ENCODE measurements around the gene NOXO1.
"Not testable (repeated sequence)": the region's sequence is repeated elsewhere in the genome, so short reads cannot be mapped to it uniquely, and the experiment has no call there.

NOXO1 gene

DNA sequence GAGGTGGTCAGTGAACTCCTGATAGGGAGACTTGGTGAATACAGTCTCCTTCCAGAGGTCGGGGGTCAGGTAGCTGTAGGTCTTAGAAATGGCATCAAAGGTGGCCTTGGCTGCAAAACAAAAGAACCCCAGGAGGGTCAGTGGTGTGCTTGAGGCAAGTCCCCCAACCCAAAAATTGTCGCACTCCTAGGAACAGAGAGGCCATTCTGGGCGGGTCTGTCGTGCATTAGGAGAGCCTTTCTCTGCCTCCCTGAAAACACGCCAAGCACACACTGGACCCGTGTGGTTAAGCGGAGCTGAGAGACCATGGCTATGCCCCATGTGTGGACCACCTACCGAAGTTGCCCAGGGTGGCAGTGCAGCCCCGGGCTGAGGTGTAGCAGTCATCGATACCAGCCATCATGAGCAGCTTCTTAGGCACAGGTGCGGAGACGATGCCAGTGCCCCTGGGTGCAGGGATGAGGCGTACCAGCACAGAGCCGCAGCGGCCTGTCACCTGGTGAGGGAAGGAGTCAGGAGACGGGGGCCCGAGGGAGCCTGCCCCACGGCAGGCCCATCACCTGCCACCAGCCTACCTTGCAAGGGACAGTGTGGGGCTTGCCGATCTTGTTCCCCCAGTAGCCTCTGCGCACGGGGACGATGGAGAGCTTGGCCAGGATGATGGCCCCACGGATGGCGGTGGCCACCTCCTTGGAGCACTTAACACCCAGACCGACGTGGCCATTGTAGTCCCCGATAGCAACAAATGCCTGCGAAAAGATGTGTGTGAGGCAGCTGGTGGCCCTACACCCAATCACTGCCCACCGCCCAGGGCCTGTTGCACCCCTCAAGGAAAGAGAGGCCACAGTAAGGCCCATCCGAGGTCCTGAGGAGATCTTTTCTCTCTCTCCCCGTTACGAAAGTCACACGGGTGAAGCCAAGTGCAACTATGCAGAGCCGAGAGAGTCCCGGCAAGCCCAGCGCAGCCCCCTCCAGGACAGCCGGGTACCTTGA is 18.8 kb downstream of the NOXO1 start:
- not testable (repeated sequence) for DNase-seq (ENCODE audit: low read depth)

DNA sequence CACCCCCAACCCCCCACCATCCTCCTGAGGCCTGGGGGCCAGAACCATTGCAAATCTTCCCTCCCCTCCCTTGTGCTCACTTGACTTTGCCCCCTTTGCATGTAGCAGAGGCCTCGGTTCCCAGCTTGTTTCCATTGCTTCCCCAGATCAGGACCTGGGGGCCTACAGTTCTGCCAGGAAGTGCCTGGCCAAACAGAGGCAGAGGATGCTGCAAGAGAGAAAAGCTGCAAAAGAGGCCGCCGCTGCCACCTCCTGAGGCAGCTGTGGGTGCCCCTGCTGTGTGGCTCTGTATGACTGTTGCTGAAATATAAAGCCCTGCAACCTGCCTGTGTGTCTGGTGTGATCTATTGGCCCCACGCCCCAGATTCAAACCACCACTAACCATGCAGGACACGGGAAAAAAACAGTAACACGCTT is 19.6 kb downstream of the NOXO1 start:
- DNase-seq (ENCODE audit: low read depth) = no peak

DNA sequence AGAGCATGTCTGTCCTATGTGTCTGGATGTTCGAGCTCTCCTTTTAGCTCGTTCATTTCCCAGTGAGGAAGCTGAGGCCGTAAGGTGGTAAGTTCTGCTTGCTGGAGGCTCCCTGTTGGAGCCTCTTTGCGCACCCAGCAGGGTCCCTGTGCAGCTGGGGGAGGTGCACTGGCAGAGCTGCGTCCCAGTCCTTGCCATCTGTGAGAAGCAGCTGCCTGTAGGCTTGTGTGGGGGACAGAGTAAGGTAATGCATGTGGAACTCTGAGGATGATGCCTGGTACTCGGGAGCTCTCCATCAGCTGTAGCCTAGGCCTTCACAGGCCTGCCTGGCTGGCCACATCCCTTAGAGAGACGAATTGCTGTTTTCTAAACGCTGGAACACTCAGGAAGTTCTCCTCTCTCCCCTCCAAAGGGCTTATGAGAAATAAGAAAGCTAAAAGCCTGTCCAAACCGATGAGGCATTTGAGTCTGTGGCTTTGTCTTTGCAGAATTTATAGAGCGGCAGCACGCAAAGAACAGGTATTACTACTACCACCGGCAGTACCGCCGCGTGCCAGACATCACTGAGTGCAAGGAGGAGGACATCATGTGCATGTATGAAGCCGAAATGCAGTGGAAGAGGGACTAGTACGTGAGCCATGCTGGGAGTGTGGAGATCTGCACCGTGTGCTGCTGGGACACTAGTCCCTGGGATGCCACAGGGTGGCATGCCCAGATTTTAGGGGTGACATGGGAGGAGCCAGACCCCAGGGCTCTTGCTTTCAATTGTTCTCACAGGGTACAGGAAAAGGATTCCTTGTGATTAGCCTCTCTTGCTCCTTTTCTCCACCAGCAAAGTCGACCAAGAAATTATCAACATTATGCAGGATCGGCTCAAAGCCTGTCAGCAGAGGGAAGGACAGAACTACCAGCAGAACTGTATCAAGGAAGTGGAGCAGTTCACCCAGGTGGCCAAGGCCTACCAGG is 20.3 kb downstream of the NOXO1 start:
- no peak for DNase-seq (ENCODE audit: low read depth)

DNA sequence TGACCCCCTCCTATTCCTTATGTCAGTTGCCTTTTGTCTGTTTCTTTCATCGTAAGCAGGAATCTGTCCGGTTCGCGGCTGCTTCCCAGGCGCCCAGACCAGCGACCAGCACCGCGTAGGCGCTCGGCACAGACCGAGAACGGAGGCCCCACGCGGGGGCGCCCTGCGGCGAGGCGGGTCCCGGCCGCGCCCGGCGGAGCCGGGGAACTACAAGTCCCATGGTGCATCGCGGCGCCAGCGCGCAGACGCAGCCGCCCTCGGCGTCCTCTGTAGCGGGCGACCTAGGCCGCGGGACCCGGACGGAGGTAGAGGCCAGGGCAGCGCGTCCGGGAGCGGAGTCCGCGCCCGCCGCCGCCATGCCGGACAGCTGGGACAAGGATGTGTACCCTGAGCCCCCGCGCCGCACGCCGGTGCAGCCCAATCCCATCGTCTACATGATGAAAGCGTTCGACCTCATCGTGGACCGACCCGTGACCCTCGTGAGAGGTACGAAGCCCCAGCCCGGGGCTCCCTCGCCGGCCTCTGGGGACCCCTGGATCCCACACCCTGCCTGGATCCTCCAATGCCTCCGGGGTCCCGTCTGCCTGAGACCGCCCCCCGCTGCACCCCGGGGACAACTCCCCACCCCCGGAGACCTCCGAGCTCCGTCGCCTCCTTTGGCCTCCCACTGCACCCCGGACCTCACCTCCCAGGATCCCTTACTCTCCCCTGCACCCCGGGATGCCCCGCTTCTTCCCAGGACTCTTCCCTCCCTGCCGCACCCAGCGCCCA is 21.8 kb downstream of the NOXO1 start, which contains the start of gene NDUFB10:
NDUFB10 (plus strand) TSS at position 270 of the 771 bp plus-strand sequence; CDS start at position 357, 87 bp downstream.
- DNase-seq (ENCODE audit: low read depth) = peak; percentile 89

DNA sequence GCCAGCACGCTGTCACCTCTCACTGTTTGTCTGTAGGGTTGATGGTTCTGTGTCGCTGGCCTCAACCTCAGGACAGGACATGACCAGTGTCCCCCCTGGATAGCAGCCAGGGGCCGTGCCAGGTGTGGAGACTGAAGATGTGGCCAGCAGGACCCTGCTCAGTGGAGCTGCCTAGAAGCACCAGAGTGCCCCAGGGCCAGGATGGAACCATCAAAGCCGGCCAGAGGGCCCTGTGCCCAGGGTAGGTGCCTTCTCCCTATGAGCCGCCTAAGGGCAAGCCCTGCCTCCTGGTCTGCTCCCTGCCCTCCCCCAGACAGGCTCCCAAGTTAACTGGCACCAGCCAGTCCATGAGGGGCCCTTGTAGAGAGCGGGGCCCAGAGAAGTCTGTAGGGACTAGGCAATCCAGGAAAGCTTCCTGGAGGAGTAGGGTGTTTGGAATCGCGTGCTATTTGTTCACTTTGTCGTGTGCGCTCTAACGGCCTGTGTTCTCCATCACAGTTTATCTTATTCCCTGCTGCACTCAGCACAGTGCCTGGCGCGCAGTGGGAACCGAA is 22.5 kb downstream of the NOXO1 start:
- no peak for DNase-seq (ENCODE audit: low read depth)

DNA sequence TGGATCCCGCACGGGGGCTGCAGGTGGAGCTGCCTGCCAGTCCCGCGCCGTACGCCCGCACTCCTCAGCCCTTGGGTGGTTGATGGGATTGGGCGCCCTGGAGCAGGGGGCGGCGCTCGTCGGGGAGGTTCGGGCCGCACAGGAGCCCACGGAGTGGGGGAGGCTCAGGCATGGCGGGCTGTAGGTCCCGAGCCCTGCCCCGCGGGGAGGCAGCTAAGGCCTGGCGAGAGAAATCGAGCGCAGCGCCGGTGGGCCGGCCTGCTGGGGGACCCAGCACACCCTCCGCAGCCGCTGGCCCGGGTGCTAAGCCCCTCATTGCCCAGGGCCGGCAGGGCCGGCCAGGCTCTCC is 23.2 kb downstream of the NOXO1 start:
- DNase-seq (ENCODE audit: low read depth) = not testable (repeated sequence)

DNA sequence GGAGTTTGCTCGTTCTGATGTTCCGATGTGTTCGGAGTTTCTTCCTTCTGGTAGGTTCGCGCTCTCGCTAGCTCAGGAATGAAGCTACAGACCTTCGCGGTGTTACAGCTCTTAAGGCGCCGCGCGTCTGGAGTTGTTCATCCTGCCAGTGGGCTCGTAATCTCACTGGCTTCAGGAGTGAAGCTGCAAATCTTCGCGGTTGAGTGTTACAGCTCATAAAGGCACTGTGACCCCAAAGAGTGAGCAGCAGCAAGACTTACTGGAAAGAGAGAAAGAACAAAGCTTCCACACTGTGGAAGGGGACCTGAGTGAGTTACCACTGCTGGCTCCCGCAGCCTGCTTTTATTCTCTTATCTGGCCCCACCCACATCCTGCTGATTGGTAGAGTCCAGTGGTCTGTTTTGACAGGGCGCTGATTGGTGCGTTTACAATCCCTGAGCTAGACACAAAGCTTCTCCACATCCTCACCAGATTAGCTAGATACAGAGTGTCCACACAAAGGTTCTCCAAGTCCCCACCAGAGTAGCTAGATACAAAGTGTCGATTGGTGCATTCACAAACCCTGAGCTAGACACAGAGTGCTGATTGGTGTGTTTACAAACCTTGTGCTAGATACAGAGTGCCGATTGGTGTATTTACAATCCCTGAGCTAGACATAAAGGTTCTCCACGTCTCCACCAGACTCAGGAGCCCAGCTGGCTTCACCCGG is 23.7 kb downstream of the NOXO1 start:
- not testable (repeated sequence) for DNase-seq (ENCODE audit: low read depth)

DNA sequence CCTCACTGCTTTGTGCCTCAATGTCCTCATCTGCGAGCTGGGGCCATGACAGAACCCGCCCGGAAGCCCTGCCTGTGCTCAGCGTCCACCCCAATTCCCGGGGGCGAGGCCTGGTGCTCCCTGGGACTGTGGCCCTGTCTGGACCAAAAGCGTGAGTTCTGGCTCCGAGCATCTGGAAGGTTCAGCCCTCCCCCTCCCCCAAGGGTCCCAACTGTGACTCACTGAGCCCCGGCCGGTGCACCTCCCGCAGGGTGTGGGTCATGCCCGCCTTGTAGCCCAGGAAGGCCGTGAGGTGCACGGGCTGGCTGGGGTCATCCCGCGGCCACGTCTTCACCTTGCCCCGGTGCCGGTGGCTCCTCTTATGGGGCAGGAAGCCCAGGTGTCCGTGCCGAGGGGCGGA is 27.5 kb downstream of the NOXO1 start:
- no peak for DNase-seq (ENCODE audit: low read depth)

DNA sequence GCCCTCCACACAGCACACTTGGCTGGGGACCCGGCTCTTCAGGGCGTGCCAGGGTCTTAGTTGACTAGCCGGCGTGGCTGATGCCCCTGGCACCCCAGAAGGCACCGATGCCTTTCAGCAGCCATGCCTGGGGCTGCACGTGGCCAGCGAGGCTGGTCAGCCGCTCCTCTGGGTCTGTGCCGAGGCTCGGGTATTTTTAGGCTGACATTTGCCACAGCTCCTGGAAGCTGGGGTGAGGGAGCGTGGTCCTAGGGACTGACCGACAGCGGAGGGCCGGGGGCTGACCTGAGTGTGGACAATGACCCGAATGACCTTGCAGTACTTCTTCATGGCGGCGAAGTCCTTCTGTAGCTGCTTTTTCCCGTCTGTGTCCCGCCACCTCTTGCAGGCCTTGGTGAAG is 30.7 kb downstream of the NOXO1 start:
- no peak for DNase-seq (ENCODE audit: low read depth)

DNA sequence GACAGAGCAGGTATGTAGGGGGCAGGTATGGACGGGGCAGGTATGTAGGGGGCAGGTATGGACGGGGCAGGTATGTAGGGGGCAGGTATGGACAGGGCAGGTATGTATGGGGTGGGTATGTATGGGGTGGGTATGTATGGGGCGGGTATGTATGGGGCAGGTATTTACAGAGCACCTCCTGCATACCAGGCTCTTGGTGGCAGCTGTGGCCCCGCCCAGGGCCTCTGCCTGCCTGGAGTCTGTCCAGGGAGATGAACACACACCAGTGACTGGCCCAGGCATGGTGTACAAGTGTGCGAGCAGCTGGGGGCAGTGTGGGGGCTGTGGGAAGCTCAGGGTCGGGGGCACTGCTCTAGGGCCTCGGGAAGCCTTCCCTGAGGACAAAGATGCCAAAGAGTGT is 31.2 kb downstream of the NOXO1 start:
- no peak for DNase-seq (ENCODE audit: low read depth)

DNA sequence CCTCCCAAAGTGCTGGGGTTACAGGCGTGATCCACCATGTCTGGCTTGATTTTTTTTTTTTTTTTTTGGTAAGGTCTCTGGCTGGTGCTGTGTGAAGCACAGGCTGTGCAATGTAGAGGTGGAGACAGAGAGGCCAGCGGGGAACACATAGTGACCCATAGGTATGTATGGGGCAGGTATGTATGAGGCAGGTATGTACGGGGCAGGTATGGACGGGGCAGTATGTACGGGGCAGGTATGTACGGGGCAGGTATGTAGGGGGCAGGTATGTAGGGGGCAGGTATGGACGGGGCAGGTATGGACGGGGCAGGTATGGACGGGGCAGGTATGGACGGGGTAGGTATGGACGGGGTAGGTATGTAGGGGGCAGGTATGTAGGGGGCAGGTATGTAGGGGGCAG is 31.8 kb downstream of the NOXO1 start:
- no peak for DNase-seq (ENCODE audit: low read depth)

DNA sequence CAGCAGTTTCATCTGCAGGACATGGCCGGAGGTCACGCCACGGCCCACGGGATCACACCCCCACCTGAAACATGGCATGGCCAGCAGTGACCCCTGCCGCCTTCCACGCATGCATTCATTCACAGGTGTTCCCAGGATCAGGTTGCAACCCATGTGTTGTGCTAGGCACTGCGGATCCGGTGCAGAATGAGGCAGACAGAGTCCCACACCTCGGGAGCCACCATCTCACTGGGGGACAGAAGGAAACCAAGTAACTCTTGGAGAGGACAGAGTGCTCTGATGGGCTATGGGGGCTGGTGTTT is 33.9 kb downstream of the NOXO1 start:
- DNase-seq (ENCODE audit: low read depth) = no peak

DNA sequence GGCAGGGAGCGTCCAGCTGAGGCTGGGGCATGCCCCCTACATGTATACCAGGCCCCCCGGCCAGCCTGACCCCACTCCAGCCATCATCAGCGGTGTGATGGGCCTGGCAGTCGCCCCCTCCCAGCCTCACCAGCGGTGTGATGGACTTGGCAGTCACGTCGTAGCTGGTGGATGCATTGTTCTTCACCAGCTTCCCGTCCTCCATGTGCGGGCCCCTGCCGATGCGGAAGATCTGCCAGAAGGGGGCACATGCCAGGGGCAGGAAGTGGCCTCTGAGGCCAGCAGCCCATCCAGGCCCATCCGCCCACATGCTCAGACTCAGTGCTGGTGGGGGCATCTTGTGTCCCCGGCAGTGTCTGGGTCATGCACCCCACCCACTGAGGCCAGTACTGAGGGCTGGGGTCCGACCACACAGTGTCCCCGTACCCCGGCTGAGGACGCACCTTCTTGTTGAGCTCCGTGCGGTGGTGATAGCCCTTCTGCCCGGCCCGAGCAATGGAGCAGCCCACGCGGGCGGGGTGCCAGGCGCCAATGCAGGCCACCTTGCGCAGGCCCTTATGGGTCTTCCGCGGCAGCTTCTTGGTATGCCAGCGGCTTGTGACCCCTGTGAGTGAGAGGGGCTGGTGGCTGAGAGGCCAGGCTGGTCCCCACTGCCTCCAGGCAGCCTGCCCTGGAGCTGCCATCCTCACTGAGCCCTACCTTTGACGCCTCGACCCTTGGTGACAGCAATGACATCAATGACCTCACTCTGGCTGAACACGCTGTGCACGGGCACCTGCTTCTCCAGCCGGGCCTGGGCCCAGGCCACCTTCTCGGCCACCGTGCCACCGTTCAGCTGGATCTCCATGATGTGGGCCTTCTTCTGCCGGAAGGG is 34.5 kb downstream of the NOXO1 start:
- no peak for DNase-seq (ENCODE audit: low read depth)

DNA sequence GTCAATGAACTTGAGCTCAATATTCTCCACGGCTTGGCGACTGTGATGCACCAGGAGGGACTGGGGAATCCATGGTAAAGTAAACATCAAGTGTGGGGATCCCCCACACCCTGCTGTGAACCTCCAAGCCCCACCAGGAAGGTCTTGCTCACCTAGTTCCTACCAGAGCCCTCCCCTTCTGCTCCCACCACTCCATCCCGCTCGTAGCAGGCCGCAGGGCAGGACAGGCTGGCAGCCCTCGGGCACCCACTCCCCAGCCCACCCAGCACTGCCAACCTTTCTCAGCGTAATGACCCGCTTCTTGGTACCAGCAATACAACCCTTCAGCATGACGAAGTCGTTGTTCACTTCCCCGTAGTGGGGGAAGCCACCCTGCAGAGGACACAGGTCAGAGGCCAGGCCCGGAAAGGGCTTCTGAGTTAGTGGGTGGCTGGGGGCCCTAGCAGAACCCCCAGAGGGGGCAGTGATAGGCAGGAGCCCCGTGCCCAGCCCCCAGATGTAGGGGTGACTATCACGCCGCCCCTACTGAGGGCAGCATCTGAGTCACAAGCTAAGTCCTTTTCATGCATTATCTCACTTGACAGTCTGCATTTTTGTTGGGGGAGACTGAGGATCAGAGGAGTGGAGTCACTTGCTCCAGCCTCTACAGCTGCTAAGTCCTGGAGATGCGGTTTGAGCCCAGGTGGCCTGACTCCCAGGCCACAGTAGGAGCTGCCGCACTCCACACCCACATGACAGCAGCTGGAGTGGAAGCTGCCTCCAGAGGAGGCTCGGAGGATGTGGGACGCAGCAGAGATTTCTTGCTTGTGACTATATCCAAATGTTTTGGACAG is 35.5 kb downstream of the NOXO1 start:
- DNase-seq (ENCODE audit: low read depth) = no peak

DNA sequence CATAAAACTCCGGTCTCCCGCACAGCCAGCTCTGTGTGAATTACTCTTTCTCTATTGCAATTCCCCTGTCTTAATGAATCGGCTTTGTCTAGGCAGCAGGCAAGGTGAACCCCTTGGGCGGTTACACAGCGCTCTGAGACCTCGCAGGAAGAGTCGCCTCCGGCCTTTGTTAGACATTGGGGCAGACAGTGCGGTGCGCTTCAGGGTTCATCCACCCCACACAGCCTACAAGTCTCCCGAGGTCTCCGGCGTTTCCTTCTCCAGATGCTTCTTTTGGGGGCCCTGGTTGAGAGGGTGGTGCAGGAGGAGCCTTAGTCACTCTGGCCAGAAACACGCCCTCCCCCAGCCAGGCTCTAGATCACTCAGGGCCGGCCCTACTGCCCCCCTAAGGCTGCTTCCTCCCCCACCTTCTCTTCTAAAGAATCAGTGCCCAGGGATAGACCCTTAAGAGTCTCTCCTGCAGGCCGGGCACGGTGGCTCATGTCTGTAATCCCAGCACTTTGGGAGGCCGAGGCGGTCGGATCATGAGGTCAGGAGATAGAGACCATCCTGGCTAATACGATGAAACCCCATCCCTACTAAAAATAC is 36.6 kb downstream of the NOXO1 start:
- no peak for DNase-seq (ENCODE audit: low read depth)

DNA sequence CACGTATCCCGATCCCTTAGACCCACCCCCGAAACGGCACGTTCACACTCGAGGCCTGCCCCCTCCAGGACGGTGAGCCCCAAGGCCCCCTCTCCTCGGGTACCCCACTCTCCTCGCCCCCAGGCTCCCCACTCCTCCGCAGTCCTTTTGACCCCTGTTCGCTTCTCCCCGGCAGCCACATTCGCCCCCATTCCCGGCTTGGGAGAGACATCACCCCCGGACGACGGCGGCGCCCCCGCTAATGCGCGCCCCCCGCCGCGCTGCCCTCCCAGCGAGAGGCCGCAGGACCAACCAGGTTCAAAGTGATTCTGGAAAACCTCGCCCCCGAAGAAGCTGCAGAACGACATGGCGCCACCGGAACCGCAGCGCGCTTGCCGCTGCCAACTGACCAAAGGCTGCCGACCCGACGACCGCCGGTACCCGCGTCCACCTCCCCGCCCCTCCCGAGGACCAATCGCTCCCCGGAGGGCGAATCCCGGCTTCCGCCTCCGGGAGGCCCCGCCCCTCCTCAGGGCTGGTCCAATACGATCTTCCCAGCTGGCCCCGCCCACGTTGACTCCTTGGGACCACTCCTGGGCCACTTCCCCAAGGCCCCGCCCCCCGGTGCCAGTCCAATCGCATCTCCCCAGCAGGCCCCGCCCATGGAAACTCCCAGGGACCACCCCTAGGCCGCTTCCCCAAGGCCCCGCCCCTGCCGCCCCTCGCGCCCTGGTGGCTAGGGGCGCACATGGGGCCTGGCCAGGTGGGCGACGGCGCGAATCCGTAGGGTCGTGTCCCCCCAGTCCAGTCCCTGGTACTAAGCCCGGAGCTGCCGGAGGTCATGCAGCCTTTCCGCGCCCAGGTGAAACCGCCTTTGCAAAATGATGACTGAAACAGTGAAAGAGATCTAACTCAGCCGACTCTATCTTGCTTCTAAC is 38.2 kb downstream of the NOXO1 start, which contains the start of gene MSRB1:
MSRB1 (minus strand) TSS at position 390 of the 917 bp plus-strand sequence; CDS start at position 347, 43 bp downstream.
- DNase-seq (ENCODE audit: low read depth) = peak; percentile 98

DNA sequence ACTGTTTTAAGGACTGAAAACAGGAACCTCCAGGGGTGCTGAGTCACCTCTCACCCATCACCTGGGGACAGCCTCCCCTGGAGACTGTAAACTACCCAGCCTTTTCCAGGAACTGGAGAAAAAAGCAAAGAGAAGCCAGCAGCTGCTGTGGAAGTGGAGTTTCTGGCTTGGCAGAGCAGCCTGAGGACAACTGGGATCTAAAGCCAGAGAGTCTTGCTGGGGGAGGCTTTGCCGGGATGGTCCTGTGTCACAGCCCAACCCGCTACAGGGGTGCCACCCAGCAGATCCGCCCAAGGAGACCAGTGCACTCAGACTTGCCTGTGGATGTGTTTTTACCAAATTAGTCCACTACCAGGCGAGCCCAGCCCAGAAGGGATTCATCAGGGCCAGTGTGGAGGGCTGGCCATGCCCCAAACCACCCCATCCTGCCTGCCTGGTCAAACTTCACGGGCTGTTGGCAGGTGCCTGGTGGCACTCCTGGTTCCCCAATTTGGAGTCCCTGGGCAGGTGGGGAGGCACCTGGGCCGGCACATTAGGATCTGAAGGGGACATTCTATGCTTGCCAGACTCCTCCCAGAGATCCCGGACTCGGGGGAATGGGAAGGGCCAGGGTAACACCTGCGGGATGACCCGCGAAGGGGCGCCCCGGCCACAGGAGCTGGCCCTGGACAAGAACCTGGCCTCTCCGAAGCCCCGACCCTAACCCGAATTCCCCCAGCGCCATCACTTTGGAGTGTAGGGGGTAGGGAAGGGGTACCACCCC is 39.0 kb downstream of the NOXO1 start:
- no peak for DNase-seq (ENCODE audit: low read depth)
